GM12878 (cell line): ENCODE results near the gene ZNF689. TPM values are rescaled to one million over a fixed set of nuclear protein-coding genes. Genes with fewer than 3 reads are reported as not detected.

ENCODE experiments used
- ATAC-seq: fragments of 200-7000 bp; cut with Tn5 transposase; 3 replicates; pipeline ENCODE4 v1.9.1; 2020; ENCODE audit warnings: mild to moderate bottlenecking, moderate library complexity
- BruUV-seq: library from RNA; stranded (reverse); fragments of 400-500 nt; replicated peaks from 2 replicates; lab custom pipeline; 2021; lab: Mats Ljungman, UMichigan
- CTCF ChIA-PET: fragments of 300-600 bp; sonication (Branson Sonifier 250); formaldehyde crosslinking; extraction: SDS; loops from one replicate; lab custom pipeline; 2021; ENCODE audit warnings: inconsistent platforms; lab: Yijun Ruan, JAX
- POLR2A ChIA-PET: fragments of 350-600 bp; formaldehyde crosslinking; extraction: SDS; loops from one replicate; lab custom pipeline; 2021; ENCODE audit warnings: inconsistent platforms; lab: Charles Lee
- RAD21 ChIA-PET: fragments of 300-600 bp; sonication (Branson Sonifier 250); formaldehyde crosslinking; loops from one replicate; lab custom pipeline; 2023; ENCODE audit warnings: antibody characterized with exemption; ENCODE audit not compliant: unreplicated experiment; lab: Charles Lee
- SMC1A ChIA-PET: fragments of 300-600 bp; sonication (Branson Sonifier 250); formaldehyde crosslinking; loops from one replicate; lab custom pipeline; 2023; ENCODE audit not compliant: unreplicated experiment, uncharacterized antibody; lab: Charles Lee
- DNase-seq: peaks from one replicate; pipeline ENCODE4 v3.0.0-alpha.2; 2011; ENCODE audit warnings: low read depth, low spot score
- FAIRE-seq: peaks from 3 replicates; lab custom pipeline; 2011; peaks lifted over from hg19 to GRCh38; lab: Jason Lieb, UNC
- H2AFZ ChIP-seq: 2 replicates; pipeline ENCODE4 v1.6.0; 2011; ENCODE audit warnings: low read depth, low read length, control low read depth; ENCODE audit not compliant: control insufficient read depth
- H3K27ac ChIP-seq: 2 replicates; pipeline ENCODE4 v1.5.1; 2011; ENCODE audit warnings: control low read depth; ENCODE audit not compliant: control insufficient read depth, insufficient read depth
- H3K27me3 ChIP-seq, 2 experiments: replicated peaks in 1 of 2; 2 replicates each; pipeline versions ENCODE4 v1.6.0 to v1.6.1; 2011; ENCODE audit warnings: low read length in 1 of 2; ENCODE audit not compliant: control insufficient read depth in 2 of 2, insufficient read depth in 2 of 2
- H3K36me3 ChIP-seq, 2 experiments: 2 replicates each; pipeline ENCODE4 v1.5.1; 2011; ENCODE audit warnings: low read length in 1 of 2; ENCODE audit not compliant: control insufficient read depth in 2 of 2, insufficient read depth in 2 of 2
- H3K4me1 ChIP-seq: 2 replicates; pipeline ENCODE4 v1.6.1; 2011; ENCODE audit warnings: mild to moderate bottlenecking, low read length, moderate library complexity, mixed read lengths; ENCODE audit not compliant: control insufficient read depth, insufficient read depth
- H3K4me2 ChIP-seq: 2 replicates; pipeline ENCODE4 v1.6.0; 2011; ENCODE audit warnings: control low read depth; ENCODE audit not compliant: control insufficient read depth, insufficient read depth
- H3K4me3 ChIP-seq: fragments of 200-600 bp; sonication (generic); 2 replicates; pipeline ENCODE4 v1.5.1; 2016
- H3K79me2 ChIP-seq: 2 replicates; pipeline ENCODE4 v1.6.0; 2011; ENCODE audit warnings: low read length; ENCODE audit not compliant: control insufficient read depth, insufficient read depth
- H3K9ac ChIP-seq: 2 replicates; pipeline ENCODE4 v1.8.0; 2011; ENCODE audit warnings: low read length, control low read depth, mixed read lengths; ENCODE audit not compliant: control insufficient read depth, insufficient read depth
- H3K9me3 ChIP-seq: replicated peaks from 3 replicates; pipeline ENCODE4 v1.5.1; 2011; ENCODE audit warnings: mild to moderate bottlenecking, low read length; ENCODE audit not compliant: control insufficient read depth, insufficient read depth
- H4K20me1 ChIP-seq: 2 replicates; pipeline ENCODE4 v1.6.0; 2011; ENCODE audit not compliant: control insufficient read depth, insufficient read depth
- IKZF2 ChIP-seq, 2 experiments: fragments of 450-650 bp; IDR thresholded peaks; 2 replicates each; pipeline ENCODE4 v1.6.1; 2017; ENCODE audit warnings: mild to moderate bottlenecking in 2 of 2, moderate library complexity in 2 of 2
- TBL1XR1 ChIP-seq: IDR thresholded peaks from 2 replicates; pipeline ENCODE4 v1.6.1; 2012; ENCODE audit warnings: low read depth, low read length, improper control_type of control experiment
- WGBS: methylation state at CpG from one replicate; pipeline ENCODE4 v1.1.6; 2016; ENCODE audit warnings: low lambda C conversion rate; ENCODE audit not compliant: insufficient replicate concordance, insufficient coverage; ENCODE audit errors: missing lambda C conversion rate; 5-methylcytosine and 5-hydroxymethylcytosine counted together
- in situ Hi-C: fragments of 300-500 bp; cut with MboI; formaldehyde crosslinking; loops from 9 replicates; pipeline ENCODE4 v1.14.3; 2018; ENCODE audit warnings: mixed read lengths
- intact Hi-C: fragments of 100-400 bp; cut with micrococcal nuclease; formaldehyde crosslinking; loops from one replicate; pipeline ENCODE4 v1.14.2; 2022; ENCODE audit not compliant: unreplicated experiment
- polyA plus RNA-seq, 11 experiments: library from polyadenylated mRNA; depleted of rRNA in 4 of 11; unstranded in 6 of 11; stranded (reverse) in 5 of 11; fragments of >200 nt; fragmentation: Nextera tagmentation in 4 of 11; fragmentation: Illumina TruSeq in 1 of 11; extraction: Ambion mirVana in 4 of 11; extraction: Trizol in 1 of 11; gene quantifications; 1 replicate in 1 of 11; 2 replicates in 10 of 11; pipeline versions ENCODE4 v1.2.1 to v1.2.3, GENCODE V29; 2011 to 2016; ENCODE audit warnings: inconsistent platforms in 2 of 11, missing spikeins in 2 of 11, low read depth in 1 of 11
- total RNA-seq, 4 experiments: library from RNA; depleted of rRNA in 3 of 4; stranded (reverse); fragments of >200 nt in 3 of 4; fragmentation: Illumina TruSeq in 1 of 4; extraction: Trizol in 1 of 4; gene quantifications; 2 replicates each; pipeline versions ENCODE4 v1.2.1 to v1.2.3, GENCODE V29; 2013 to 2021
- TF ChIP-seq, protein P1 (sequence below): IDR thresholded peaks from 2 replicates; pipeline ENCODE4 v1.6.1; 2012; ENCODE audit warnings: mild to moderate bottlenecking, low read depth, low read length

The ZNF689 gene
- total and polyA plus RNA-seq, 10 of the 15 experiments (the other 5 are each of a cell fraction or from before 2014, with no cell fraction given): 4.7 to 13.2 (median 8.5) TPM

DNA sequence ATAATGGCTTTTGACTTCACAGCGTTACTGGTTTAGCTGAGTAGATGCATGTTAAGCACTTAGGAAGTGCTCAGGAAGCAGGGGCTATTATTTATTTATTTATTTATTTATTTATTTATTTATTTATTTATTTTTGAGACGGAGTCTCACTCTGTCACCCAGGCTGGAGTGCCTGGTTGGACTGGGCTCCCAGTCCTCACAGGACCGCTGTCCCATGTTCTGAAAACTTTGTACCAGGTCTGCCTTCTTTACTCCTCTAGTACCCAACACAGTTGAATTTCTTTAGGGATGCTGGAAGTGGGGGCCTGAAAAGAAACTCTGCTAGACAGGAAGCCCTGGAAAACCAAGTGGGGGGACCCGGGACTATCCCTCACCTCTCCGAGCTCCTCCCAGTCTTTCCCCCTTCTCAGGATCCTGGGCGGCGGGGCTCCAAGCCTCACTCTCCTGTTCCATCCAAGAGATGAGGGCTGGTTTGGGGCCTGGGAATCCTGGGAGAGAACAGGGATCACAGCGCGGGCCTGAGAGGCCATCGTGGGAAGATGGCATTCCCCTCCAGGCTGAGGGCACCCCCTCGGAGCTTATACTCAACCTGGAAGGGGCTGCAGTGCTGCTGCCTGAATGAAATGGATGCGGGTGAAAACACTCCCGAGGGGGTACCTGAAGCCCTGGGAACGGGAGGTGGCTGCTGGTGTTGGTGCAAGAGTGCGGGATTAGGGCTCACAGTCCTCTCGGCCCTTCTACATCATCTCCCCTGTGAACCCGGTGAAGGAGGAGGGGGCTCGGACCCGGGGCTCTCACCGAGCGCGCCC is 39.3 kb downstream of the ZNF689 start:
- no peaks in the 10 kb centered on the region; a peak in 1 of 4 replicates for H3K36me3 ChIP-seq
- in situ Hi-C loops: no loop called here
- no peak for FAIRE-seq

More for the DNA sequence above, 39.3 kb downstream of the ZNF689 start:
- BruUV-seq: no TSS peak
- POLR2A ChIA-PET: interaction anchor here (0.7 to 3.1 kb wide), 9 partner anchors 9 to 141 kb away, joined by 3 to 31 read pairs (median 6); partner anchors contain the start of genes DCTPP1, ZNF747 and ZNF764
- ATAC-seq: no peak
- Histone ChIP-seq H3K9me3 (no peaks in the 10 kb centered on the region), H4K20me1 (no peaks in the 10 kb centered on the region), H2AFZ (peak overlapping the region; percentile 71), H3K4me3 (peak overlapping the region; percentile 81), H3K4me1 (peaks cover 27% of the 10 kb centered on the region), H3K79me2 (peaks cover 11% of the 10 kb centered on the region), H3K27me3 (no peaks in the 10 kb centered on the region), H3K4me2 (peak overlapping the region; percentile 99), H3K27ac (peak overlapping the region; percentile 93), H3K9ac (peak overlapping the region; percentile 90)
- intact Hi-C loops: loop anchor here (10.0 kb wide), 1 partner anchor 84 kb away; the partner anchor contains the start of genes FBRS and PRR14
- TF ChIP-seq IKZF2 (IDR thresholded peaks at IDR 0.05): peak; percentile 31 to 39; a peak in 2 of 4 replicates
- no peak for TF ChIP-seq TBL1XR1
- TF ChIP-seq, protein P1, sequence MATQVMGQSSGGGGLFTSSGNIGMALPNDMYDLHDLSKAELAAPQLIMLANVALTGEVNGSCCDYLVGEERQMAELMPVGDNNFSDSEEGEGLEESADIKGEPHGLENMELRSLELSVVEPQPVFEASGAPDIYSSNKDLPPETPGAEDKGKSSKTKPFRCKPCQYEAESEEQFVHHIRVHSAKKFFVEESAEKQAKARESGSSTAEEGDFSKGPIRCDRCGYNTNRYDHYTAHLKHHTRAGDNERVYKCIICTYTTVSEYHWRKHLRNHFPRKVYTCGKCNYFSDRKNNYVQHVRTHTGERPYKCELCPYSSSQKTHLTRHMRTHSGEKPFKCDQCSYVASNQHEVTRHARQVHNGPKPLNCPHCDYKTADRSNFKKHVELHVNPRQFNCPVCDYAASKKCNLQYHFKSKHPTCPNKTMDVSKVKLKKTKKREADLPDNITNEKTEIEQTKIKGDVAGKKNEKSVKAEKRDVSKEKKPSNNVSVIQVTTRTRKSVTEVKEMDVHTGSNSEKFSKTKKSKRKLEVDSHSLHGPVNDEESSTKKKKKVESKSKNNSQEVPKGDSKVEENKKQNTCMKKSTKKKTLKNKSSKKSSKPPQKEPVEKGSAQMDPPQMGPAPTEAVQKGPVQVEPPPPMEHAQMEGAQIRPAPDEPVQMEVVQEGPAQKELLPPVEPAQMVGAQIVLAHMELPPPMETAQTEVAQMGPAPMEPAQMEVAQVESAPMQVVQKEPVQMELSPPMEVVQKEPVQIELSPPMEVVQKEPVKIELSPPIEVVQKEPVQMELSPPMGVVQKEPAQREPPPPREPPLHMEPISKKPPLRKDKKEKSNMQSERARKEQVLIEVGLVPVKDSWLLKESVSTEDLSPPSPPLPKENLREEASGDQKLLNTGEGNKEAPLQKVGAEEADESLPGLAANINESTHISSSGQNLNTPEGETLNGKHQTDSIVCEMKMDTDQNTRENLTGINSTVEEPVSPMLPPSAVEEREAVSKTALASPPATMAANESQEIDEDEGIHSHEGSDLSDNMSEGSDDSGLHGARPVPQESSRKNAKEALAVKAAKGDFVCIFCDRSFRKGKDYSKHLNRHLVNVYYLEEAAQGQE: peak; percentile 71
- RAD21 ChIA-PET: interaction anchor here (0.8 to 3.3 kb wide), 7 partner anchors 13 to 141 kb away, joined by 4 to 28 read pairs (median 8); partner anchors contain the start of genes DCTPP1, ZNF747, ZNF764 and ZNF785
- SMC1A ChIA-PET: interaction anchor here (0.7 to 1.8 kb wide), 5 partner anchors 11 to 151 kb away, joined by 3 to 4 read pairs (median 3); partner anchors contain the start of gene DCTPP1
- CTCF ChIA-PET: interaction anchor here (0.6 to 3.1 kb wide), 7 partner anchors 9 to 47 kb away, joined by 3 to 13 read pairs (median 4); partner anchors contain the start of genes ZNF689 and ZNF764
- 32% methylated on average over 22 of the region's 22 CpGs for WGBS
- no peak for DNase-seq
